Diencephalon (tissue), 1 donor: ENCODE data around the gene GLP2R. TPM values are rescaled to one million over a fixed set of nuclear protein-coding genes. Genes with fewer than 3 reads are reported as not detected.

ENCODE experiments used
- total RNA-seq: library from RNA; depleted of rRNA; stranded (reverse); fragments of >200 nt; gene quantifications from one replicate; pipeline ENCODE4 v1.2.3, GENCODE V29; 2014

GLP2R gene
- total RNA-seq, result not detected

GRCh38 chr17:9825641-9826150 is at the start of gene GLP2R:
Gene GLP2R, plus strand, starts transcription at chr17:9825924. Its CDS starts 140 bp downstream, at chr17:9826064.

GRCh38 chr17:9790889-9791876 is 34.5 kb upstream of the GLP2R start, which contains the start of gene DHRS7C:
Gene DHRS7C, minus strand, starts transcription at chr17:9791592. Its CDS starts 308 bp downstream, at chr17:9791284.

GRCh38 chr17:9821921-9822320 is 3.8 kb upstream of the GLP2R start, which contains the start of gene GSG1L2:
Gene GSG1L2, minus strand, starts transcription at chr17:9822079. Its CDS starts 8 bp downstream, at chr17:9822071.

GRCh38 chr17:9905078-9905415 is 79.3 kb downstream of the GLP2R start, which contains the start of gene RCVRN:
Gene RCVRN, minus strand, starts transcription at chr17:9905271. Its CDS starts 91 bp downstream, at chr17:9905180.

Other genes with a start within 250 kb of the GLP2R start
- gene CFAP52, start 249.3 kb upstream of the GLP2R start, total RNA-seq, result 17.5 TPM
- gene USP43, start 180.4 kb upstream of the GLP2R start, total RNA-seq, result 5.1 TPM
- gene DHRS7C, start 34.3 kb upstream of the GLP2R start, total RNA-seq, result not detected
- not detected for gene GSG1L2, start 3.8 kb upstream of the GLP2R start, total RNA-seq
- gene RCVRN, start 79.3 kb downstream of the GLP2R start, total RNA-seq, result 0.23 TPM